Measurements from ENCODE around the gene POMP.

GRCh38 chr13:28657784-28658538 is 969 bp upstream of the POMP start:
- no peak for TF ChIP-seq CTCF (IDR thresholded peaks at IDR 0.05)
- TF ChIP-seq REST (IDR thresholded peaks at IDR 0.05; ENCODE audit: insufficient read depth in 1 of 2, low read depth in 2 of 2, low read length in 1 of 2): no peak
- no peak for TF ChIP-seq POLR2AphosphoS5 (IDR thresholded peaks at IDR 0.05; ENCODE audit: low read depth, low read length)
- TF ChIP-seq SIN3A (IDR thresholded peaks at IDR 0.05; ENCODE audit: borderline replicate concordance, insufficient read depth, low read depth, low read length): no peak

Data from Panc1 (cell line).